COR-L47 (cell line): ENCODE measurements around the gene LSS.
"Not testable (repeated sequence)": the region's sequence is repeated elsewhere in the genome, so short reads cannot be mapped to it uniquely, and the experiment has no call there.

Experiments used
- DNase-seq: peaks from one replicate; lab custom pipeline; 2025; lab: John Stamatoyannopoulos, UW

Gene LSS

DNA sequence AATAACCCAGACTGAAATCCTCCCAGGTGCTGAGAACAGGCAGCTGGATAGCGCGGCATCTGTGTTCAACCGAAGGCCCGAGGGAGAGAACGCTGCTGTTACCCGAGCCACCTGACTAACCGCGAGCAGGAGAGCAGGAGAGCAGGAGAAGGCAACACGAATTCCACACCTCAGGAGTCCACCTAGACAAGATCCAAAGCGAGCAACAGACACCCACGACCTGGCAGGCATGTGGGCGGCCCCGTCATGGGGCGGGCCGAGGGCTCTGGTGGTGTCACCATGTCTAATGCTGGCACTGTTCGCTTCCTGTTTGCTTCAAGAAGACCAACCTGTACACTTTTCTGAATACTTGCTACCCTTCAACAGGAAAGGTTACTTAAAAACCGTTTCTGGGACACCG lies 23.4 kb downstream of the LSS start:
- DNase-seq: no peak

DNA sequence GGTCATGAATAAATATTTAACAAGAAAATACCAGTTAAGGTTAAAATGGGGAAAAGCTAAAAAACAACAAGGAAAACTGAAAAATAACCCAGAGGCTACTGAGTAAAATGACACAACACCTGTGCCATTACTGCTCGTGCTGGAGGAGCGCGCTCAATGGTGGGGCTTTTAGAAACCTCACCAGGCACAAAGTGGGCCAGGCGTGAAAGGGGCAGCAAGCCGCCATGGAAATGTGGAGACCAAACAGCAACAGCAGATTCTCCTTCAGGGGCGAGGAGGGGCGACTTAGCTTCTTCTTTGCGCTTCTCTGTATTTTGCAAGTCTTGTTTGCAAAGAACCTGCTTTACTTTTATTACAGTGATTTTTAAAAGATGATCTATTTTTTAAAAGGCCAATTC lies 25.4 kb downstream of the LSS start:
- DNase-seq: no peak

DNA sequence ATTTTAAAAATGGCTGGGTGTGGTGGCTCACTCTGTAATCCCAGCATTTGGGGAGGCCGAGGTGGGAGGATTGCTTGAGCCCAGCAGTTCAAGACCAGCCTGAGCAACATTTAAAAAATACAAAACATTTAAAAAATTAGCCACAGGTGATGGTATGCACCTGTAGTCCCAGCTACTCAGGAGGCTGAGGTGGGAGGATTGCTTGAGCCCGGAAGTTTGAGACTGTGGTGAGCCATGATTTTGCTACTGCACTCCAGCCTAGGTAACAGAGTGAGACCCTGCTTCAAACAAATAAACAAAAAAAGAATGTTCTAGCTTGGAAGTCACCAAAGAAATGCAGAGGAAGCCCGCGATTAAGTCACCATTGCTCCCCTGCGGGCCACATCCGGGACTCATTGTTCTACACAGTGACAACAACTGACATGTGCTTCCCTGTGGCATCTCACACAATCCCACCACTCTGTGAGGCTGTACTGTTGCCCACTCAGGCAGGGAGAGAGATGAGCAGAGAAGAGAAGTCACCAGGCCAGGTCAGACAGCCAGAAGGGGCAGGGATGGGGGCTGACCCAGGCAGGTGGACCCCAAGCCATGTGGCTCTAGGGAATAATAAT lies 25.9 kb downstream of the LSS start:
- DNase-seq: no peak

DNA sequence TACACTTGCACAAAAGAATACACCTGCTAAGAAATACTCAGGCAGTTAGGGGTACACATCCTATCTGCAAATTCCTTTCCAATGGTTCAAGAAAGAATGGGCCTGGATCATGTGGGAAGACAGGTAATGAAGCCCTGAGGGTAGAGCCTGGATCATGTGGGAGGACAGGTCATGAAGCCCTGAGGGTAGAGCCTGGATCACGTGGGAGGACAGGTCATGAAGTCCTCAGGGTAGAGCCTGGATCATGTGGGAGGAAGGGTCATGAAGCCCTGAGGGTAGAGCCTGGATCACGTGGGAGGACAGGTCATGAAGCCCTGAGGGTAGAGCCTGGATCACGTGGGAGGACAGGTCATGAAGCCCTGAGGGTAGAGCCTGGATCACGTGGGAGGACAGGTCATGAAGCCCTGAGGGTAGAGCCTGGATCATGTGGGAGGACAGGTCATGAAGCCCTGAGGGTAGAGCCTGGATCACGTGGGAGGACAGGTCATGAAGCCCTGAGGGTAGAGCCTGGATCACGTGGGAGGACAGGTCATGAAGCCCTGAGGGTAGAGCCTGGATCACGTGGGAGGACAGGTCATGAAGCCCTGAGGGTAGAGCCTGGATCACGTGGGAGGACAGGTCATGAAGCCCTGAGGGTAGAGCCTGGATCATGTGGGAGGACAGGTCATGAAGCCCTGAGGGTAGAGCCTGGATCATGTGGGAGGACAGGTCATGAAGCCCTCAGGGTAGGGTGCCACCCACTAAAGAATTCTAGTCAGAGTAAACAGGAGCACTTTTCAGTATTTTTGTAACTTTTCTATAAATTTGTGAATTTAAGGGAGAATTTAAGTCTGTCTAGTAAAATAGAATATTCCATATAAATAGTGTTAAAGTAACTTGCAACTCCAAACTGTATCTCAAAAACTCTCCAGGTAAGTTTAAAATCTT lies 27.4 kb downstream of the LSS start:
- DNase-seq: not testable (repeated sequence)

DNA sequence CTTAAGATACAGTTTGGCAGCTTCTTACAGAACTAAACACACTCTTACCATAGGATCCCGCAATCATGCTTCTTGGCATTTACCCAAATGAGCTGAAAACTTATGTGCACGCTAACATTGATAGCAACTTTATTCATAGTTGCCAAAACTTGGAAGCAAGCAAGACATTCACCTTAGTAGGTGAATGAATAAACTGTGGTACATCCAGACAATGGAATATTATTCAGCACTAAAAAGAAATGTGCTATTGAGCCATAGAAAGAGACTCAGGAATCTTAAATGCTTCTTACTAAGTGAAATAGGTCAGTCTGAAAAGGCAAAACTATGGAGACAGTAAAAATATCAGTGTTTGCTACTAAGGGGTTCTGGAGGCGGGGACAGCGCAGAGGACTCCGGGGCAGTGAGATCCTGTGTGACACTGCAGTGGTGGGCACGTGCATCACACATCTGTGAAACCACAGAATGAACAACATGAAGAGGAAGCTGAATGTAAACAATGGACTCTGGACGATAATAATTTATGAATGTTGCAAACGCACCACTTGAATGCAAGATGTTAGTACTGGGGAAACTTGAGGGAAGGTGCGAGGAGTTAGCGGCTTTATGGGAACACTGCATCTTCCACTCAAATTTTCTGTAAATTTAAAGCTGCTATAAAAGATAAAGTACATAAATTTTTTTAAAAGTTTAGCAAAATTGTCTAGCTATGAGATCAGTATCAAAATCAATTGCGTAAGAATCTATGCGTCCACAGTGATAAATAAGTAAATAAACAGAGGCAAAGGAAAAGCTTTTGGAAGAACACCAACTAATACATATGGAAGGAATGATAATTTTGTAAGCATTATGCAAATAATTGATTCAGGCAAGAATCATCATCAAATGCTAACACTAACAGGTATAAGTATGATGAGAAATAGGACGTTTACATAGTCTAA lies 28.9 kb downstream of the LSS start:
- DNase-seq: no peak

DNA sequence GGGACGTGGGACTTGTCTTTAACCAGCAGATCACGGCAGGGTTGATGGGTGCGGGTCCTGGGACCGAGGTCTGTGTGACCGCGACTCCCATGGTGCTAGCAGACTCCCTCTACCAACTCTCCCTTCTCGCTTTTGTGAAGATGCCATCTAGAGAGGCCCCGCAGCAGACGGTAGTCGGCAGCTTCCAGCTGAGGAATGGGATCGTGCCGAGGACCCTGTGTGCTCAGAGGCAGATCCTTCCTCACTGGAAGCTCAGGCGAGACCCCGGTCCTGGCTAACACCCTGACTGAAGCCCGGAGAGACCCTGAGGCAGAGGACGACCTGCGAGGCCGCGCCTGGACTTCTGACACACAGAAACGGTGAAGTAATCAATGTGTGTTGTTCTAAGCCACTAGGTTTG lies 31.8 kb downstream of the LSS start:
- no peak for DNase-seq

DNA sequence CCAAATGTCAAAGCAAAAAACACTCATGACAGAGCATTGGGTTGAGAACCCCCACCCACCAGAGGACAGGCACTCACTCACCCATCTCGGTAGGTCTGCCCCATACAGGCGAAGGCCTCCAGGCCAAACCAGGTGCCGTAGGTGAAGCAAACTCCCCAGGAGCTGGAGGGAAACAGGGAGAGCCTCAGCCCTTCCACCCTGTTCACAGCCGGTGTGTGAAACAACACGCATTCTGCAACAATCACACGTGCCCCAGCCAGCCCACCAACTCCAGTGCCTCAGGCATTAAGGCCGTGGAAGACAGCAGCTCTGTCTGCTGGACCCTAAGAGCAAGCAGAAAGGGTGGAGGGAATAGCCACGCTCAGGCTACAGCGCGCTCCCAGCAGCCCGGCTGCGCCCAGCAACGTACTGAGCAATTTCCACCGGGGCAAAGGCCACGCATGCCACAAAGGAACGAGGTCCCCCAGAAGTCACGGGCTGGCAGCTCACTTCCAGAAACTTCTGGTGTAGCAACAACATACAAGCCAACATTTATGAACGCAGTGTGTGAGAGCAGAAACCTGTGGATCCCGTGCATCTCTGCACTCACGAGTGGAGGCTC lies 32.9 kb downstream of the LSS start:
- DNase-seq: no peak

DNA sequence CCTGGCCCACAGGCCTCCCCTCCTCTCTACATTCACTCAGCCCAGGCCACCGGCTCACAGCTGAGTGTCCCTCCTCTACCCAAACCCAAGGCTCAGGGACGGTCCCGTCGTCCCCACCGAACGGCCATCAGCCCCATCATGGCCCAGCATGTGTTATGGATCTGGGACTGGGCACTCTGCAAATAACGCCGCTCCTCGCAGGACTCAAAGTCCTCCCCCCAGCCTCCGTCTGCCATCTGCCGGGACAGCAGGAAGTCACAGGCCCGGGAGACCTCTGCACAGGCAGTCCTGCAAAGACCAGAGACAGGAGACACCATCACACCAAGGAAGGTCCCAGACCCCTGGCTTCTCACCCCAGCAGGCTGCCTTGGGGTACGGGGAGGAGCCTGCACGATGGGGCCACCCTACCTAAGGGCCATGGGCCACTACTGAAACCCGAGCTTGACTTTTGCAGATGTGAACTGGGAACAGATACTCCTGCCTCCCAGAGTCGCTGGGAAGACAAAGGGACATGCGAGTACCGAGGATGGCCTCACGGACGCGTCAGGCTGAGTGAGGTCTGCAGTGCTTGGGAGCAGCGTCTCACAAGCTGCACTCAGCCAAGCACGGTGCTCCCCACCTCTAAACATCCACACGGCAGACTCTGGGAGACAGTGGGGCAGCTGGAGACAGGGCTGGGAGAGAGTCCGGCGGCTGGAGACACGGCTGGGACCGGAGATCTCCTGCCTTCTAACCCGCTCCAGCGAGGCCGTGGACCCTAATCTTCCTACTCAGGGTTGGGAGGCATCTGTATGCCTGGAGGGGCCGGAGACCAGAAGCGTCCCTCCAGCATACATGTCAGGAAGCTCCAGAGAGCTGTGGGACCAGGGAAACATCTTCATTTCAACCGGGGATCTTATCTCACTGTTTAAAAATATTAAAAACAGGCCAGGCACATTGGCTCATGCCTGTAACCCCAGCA lies 33.9 kb downstream of the LSS start:
- no peak for DNase-seq

DNA sequence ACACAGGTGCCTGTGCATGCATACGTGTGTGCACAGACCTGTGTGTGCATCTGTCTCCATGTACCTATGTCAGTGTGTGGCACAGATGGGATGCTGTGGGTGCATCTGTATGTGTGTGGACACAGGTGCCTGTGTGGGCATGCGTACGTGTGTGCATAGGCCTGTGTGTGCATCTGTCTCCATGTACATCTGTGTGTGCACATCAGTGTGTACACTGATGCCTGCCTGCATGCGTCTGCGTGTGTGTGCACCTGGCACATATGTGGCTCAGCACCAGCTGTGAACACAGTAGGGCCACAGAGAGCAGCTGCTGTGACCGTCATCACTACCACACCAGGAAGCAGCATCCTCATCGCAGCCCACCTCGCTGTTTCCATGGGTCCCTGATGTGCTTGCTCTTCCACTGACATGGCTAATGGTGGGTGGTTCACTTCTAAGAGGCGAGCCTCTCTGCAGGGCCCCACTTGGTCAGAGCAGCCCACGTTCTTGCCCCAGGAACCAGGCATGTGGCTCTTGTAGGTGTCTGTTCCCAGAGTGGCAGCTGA lies 34.7 kb downstream of the LSS start:
- no peak for DNase-seq

DNA sequence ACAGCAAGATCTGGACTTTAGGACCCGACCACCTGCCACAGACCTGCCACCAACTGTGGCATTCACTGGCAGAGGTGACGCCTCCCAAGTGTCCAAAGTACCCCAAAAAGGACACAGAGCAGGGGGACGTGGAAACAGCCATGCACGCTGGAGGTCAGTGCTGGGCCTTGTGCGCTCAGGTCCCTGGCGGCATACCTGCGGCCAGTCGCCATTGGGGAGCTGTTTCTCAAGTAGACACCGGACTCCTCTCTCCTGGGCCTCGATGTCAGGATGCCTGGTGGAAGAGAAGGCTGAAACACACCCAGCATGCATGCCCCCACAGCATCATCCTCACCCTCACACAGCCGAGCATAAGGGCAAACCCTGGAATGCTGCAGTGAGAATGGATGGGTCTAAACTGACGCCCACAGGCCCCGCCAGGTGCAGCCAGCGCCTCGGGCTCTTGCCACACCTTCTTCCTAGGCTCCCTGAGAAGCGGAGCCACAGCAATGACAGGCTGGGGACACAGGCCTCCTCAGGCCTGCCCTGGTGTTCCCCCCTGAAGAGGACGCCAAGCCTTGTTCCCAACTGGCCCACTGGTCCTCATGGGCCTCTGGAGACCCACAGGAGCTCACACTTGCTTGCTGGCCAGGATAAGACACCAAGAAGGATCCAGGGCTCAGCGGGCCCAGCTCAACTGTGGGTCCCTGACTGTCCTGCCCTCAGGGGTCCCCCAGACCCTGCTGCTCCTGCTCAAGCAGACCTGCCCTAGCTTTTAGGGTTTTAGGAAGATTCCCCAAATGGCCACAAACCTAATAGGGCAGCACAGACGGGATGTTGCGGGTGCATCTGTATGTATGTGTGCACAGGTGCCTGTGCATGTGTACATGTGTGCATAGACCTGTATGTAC lies 36.6 kb downstream of the LSS start:
- DNase-seq: no peak

DNA sequence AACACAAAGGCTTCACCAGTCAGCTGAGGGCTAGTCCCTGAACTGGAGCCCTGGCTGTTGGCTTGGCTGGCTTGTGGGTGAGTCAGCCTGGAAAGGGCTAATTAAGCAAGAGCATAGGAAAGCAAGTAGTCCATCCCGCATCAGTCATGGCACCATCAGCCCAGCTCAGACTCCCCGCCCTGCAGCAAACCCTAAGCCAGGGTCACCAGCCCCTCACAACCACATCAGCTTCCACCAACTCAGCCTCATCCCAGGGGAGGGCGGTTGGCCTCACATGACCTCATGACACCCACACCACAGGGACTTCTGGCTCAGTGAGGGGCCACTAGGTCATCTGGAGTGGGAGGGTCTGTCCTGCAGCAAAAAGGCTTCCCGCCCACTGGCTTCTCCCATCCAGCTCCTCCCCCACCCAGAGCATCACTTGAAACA lies 37.3 kb downstream of the LSS start:
- DNase-seq: no peak

DNA sequence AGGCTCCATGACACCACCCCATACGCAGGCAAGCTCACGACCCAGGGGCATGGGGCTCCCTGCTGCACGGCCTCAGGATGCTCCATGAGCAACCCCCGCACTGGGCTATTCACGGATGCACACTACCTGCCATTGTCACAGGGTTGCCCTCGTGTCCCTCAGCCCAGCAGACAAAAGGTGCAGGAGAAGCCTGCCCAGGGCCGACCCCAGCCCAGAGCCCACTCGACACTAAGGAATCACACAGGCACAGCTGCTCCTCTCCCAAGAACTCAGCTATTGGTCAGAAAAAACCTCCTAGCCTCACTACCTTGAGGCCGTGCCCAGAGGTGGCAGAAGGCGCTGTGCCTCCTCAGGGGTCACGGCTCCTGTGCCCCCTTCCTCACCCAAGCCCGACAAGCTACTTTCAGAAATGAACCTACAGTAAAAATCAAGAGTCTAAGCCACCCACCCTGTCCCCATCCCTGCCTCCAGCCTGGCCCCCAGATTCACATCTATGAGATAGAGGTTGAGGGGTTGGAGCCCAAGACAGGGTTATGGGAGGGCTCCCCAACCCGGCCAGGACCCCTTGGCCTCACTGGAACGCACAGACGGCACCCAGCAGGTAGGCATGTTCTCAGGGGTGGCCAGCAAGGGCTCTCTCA lies 38.0 kb downstream of the LSS start:
- no peak for DNase-seq

DNA sequence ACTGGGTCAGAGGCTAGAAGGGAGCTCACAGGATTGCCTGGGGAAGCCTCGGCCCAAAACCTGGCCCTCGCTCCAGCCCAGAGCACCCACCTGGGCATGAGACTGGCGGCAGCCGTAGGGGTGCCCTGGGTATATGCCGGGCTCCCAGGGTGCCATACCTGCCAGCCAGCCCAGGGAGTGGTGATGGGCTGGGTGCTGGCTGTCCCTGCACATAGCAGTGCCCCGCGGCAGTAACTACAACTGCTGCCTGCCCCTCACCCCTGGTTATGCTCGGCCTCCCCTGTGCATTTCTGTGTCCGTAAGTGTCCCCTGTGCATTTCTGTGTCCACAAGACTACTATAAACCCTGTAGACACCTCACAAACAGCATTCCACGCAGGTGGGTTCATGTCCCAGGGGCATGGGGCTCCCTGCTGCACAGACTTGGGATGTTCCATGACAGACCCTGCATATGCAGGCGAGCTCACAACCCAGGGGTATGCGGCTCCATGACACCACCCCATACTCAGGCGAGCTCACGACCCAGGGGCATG lies 38.5 kb downstream of the LSS start:
- DNase-seq: no peak

DNA sequence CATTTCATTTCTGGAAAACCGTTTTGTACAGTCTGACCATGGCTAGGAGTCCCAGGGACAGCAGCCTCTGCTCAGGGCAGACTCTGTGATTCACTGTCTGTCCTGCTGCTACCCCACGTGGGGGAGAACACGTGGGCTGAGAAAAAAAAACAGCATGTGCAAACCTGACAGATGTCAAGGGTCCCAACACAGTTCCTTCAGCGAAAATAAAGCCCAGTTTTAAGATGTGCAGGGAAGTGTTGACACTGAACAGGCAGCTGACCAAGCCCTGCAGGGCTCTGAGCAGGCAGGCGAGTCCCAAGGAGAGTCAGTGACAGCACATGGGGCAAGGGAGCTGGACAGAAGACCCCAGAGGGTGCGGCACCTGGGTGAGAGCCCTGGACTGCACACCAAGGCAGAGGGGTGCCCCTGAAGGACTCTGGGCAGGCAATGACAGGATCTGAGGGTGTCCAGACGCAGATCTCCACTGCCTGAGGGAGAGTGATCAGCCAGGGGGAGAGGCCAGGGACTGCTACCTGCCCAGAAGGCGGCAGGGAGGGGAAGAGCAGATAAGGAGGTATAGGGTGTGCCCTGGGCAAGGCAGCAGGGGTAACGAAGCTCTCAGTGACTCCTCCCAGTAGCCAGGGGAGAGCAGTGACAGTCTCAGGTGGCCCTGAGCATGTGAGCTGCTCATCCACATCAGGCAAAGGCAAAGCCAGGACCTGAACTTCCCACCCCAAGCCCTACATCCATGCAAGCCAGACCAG lies 39.2 kb downstream of the LSS start:
- no peak for DNase-seq

DNA sequence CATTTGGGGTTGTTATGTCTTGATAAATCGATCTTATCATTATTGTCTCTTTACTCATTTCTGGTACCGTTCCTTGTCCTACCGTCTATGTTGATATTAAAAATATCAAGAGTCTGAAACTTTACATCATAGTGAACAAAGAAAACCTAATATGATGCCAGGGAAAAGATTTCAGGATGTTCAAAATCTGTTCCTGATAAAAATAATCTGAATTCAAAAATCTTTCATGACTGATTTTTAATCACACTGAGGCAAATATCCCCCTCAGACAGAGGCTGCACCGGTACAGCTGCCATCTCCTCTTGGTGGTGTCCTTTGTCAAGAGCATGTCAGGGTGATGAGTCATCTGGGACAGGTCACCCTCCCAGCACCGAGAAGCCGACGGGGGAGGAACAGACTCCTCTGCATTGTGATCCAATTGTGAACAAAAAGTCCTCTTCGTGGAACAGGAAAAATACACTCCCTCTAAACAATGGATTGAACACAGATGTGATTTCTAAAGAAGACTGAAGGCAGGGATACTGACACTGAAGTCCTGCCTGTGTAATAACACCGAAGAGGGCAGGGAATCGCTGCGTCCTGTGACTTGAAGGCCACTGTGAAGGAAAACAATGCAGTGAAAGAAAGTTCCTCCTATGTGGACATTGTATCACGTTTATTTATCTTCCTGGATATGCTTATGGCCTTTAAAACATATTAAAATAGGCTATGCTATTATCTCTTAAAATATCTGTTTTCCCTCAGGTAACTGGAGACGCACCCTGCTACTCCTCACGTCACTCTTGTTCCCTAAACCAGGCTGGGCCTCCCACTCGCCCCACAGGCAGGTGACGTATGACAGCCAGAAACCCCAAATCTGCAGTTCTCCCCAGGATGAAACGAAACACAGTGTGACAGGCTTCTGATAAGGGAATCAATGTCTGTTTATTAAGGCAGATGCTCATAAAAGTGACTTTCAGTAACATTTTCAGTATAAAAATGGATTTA lies 40.1 kb downstream of the LSS start:
- DNase-seq: no peak

DNA sequence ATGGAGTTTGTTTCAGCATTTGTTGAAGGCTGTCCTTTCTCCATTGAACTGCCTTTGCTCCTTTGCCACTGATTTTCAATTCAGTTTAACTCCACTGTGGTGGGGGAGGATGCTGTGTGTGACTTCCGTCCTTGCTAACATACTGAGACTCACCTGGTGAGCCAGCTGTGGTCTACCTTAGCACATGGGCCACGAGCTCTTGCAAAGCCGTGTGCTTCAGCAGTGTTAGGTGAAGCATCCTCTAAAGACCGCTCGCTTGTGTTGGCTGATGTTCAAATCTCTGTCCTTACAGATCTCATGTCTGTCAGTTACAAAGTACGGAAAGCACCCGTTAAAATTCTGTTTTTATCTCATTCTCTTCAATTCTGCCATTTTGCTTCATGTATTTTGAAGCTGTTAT lies 40.8 kb downstream of the LSS start:
- no peak for DNase-seq

DNA sequence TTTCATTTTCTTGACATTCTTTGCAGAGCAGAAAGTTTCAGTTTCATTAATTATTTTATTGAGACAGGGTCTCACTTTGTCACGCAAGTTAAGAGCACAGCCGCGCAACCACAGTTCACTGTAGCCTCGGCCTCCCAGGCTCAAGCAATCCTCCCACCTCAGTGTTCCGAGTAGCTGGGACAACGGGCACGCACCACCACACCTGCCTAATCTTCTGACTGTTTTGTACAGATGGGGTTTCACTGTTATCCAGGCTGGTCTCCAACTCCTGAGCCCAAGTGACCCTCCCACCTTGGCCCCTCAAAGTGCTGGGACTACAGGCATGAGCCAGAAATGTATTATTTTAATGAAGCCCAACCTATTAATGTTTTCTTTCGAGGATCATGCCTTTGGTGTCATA lies 41.3 kb downstream of the LSS start:
- DNase-seq: no peak
